Activated T-helper 1 cell treated with anti-CD3 and anti-CD28 coated beads, Interleukin-12 subunit alpha, Interleukin-12 subunit beta, Interleukin-2, Interleukin-4 antibody, amounts not matched to agents 30 ng/mL and 10 ng/mL and 1 ng/mL, durations not matched to agents 14 hours and 24 hours and 36 hours (primary cell): Measurements from ENCODE around the gene TMBIM6. TPM values are rescaled to one million over a fixed set of nuclear protein-coding genes. Genes with fewer than 3 reads are reported as not detected.

ENCODE experiments used
- DNase-seq: peaks from one replicate; pipeline ENCODE4 v3.0.0; 2021; ENCODE audit warnings: low spot score
- H3K27ac Mint-ChIP-seq: one replicate; pipeline ENCODE4 v1.8.0; 2021; ENCODE audit warnings: mild to moderate bottlenecking, mixed read lengths
- H3K27me3 Mint-ChIP-seq: one replicate; pipeline ENCODE4 v1.8.0; 2022; ENCODE audit warnings: mild to moderate bottlenecking, moderate library complexity, mixed read lengths; ENCODE audit not compliant: insufficient read depth
- H3K36me3 Mint-ChIP-seq: one replicate; pipeline ENCODE4 v1.8.0; 2021; ENCODE audit warnings: low read depth, mixed read lengths
- H3K4me1 Mint-ChIP-seq: one replicate; pipeline ENCODE4 v1.8.0; 2021; ENCODE audit warnings: low read depth, mixed read lengths
- H3K4me3 Mint-ChIP-seq: one replicate; pipeline ENCODE4 v1.8.0; 2021; ENCODE audit warnings: mild to moderate bottlenecking, moderate library complexity, mixed read lengths
- H3K9me3 Mint-ChIP-seq: one replicate; pipeline ENCODE4 v1.8.0; 2021; ENCODE audit warnings: mixed read lengths
- intact Hi-C: fragments of 100-400 bp; cut with micrococcal nuclease; formaldehyde crosslinking; loops from one replicate; pipeline ENCODE4 v1.15.1; 2024
- total RNA-seq: library from RNA; stranded (reverse); gene quantifications from 2 replicates; pipeline ENCODE4 v1.2.3, GENCODE V29; 2022

TMBIM6 gene
- total RNA-seq, result 382 and 393 TPM in 2 replicates

GRCh38 chr12:49740930-49741881, at the start of gene TMBIM6:
TMBIM6 (plus strand) TSS chr12:49741557; CDS start chr12:49752494, 10,937 bp downstream.
- DNase-seq, result peak; percentile 99
- peak within 1 kb of the TSS; percentile 86 for H3K4me3 Mint-ChIP-seq
- no peaks in the 10 kb centered on the region for H3K9me3 Mint-ChIP-seq
- peak within 1 kb of the TSS; percentile 94 for H3K27ac Mint-ChIP-seq
- peaks cover 19% of the 10 kb centered on the region for H3K36me3 Mint-ChIP-seq
- peaks cover 4% of the 10 kb centered on the region for H3K27me3 Mint-ChIP-seq
- peaks cover 30% of the 10 kb centered on the region for H3K4me1 Mint-ChIP-seq
- intact Hi-C loops, result loop anchor here (1.0 to 5.0 kb wide), 14 partner anchors 9 to 610 kb away; partner anchors contain the start of genes BCDIN3D, FMNL3, MCRS1 and NCKAP5L

- H3K9me3 Mint-ChIP-seq, result no peaks in the 10 kb centered on the region
- intact Hi-C loops, result no loop called here
- H3K27ac Mint-ChIP-seq, result no peak overlapping the region
- no peak overlapping the region for H3K4me3 Mint-ChIP-seq
- peaks cover 35% of the 10 kb centered on the region for H3K4me1 Mint-ChIP-seq
- DNase-seq, result no peak
- H3K36me3 Mint-ChIP-seq, result peaks cover 2% of the 10 kb centered on the region
- peaks cover 2% of the 10 kb centered on the region for H3K27me3 Mint-ChIP-seq
Observed at GRCh38 chr12:49692851-49693250, 48.5 kb upstream of the TMBIM6 start.

GRCh38 chr12:49693931-49694444, 47.4 kb upstream of the TMBIM6 start:
- Mint-ChIP-seq H3K4me1 (peaks cover 39% of the 10 kb centered on the region), H3K27ac (no peak overlapping the region), H3K27me3 (peaks cover 2% of the 10 kb centered on the region), H3K36me3 (peaks cover 2% of the 10 kb centered on the region), H3K4me3 (no peak overlapping the region), H3K9me3 (no peaks in the 10 kb centered on the region)
- no peak for DNase-seq
- intact Hi-C loops, result no loop called here

GRCh38 chr12:49696723-49697122, 44.6 kb upstream of the TMBIM6 start:
- peaks cover 2% of the 10 kb centered on the region for H3K27me3 Mint-ChIP-seq
- H3K4me3 Mint-ChIP-seq, result no peak overlapping the region
- DNase-seq, result no peak
- no peak overlapping the region for H3K27ac Mint-ChIP-seq
- H3K4me1 Mint-ChIP-seq, result peaks cover 41% of the 10 kb centered on the region
- peaks cover 5% of the 10 kb centered on the region for H3K36me3 Mint-ChIP-seq
- intact Hi-C loops, result no loop called here
- no peaks in the 10 kb centered on the region for H3K9me3 Mint-ChIP-seq

- Mint-ChIP-seq H3K9me3 (no peaks in the 10 kb centered on the region), H3K36me3 (peaks cover 9% of the 10 kb centered on the region), H3K4me3 (no peak overlapping the region), H3K27ac (no peak overlapping the region), H3K4me1 (peaks cover 50% of the 10 kb centered on the region), H3K27me3 (peaks cover 2% of the 10 kb centered on the region)
- DNase-seq, result no peak
- intact Hi-C loops, result loop anchor here (2.0 kb wide), 3 partner anchors 43 to 53 kb away; partner anchors contain the start of gene TMBIM6
Observed at GRCh38 chr12:49697808-49698207, 43.5 kb upstream of the TMBIM6 start.

GRCh38 chr12:49698619-49699545, 42.5 kb upstream of the TMBIM6 start:
- Mint-ChIP-seq H3K9me3 (no peaks in the 10 kb centered on the region), H3K27me3 (peaks cover 2% of the 10 kb centered on the region), H3K36me3 (peaks cover 12% of the 10 kb centered on the region), H3K4me3 (peak overlapping the region; percentile 67), H3K27ac (peak overlapping the region; percentile 83), H3K4me1 (peaks cover 61% of the 10 kb centered on the region)
- intact Hi-C loops, result loop anchor here (1.0 to 2.0 kb wide), 6 partner anchors 8 to 54 kb away; partner anchors contain the start of genes FMNL3 and TMBIM6
- peak; percentile 21 for DNase-seq

GRCh38 chr12:49702009-49702408, 39.3 kb upstream of the TMBIM6 start:
- intact Hi-C loops, result no loop called here
- Mint-ChIP-seq H3K27me3 (no peaks in the 10 kb centered on the region), H3K27ac (no peak overlapping the region), H3K36me3 (peaks cover 14% of the 10 kb centered on the region), H3K4me1 (peaks cover 75% of the 10 kb centered on the region), H3K9me3 (no peaks in the 10 kb centered on the region), H3K4me3 (no peak overlapping the region)
- no peak for DNase-seq

GRCh38 chr12:49702676-49703215, 38.6 kb upstream of the TMBIM6 start:
- intact Hi-C loops, result loop anchor here (1.0 kb wide), 1 partner anchor 39 kb away; no protein-coding TSS in a partner anchor

GRCh38 chr12:49703647-49704137, 37.7 kb upstream of the TMBIM6 start:
- Mint-ChIP-seq H3K4me1 (peaks cover 68% of the 10 kb centered on the region), H3K36me3 (peaks cover 14% of the 10 kb centered on the region), H3K27me3 (no peaks in the 10 kb centered on the region), H3K4me3 (peak overlapping the region; percentile 69), H3K27ac (peak overlapping the region; percentile 81), H3K9me3 (no peaks in the 10 kb centered on the region)
- intact Hi-C loops, result loop anchor here (1.0 kb wide), 1 partner anchor 40 kb away; no protein-coding TSS in a partner anchor
- DNase-seq, result peak; percentile 45

More at GRCh38 chr12:49702676-49703215, 38.6 kb upstream of the TMBIM6 start:
- no peaks in the 10 kb centered on the region for H3K27me3 Mint-ChIP-seq
- H3K4me1 Mint-ChIP-seq, result peaks cover 74% of the 10 kb centered on the region
- H3K36me3 Mint-ChIP-seq, result peaks cover 14% of the 10 kb centered on the region
- peak overlapping the region; percentile 37 for H3K4me3 Mint-ChIP-seq
- H3K27ac Mint-ChIP-seq, result no peak overlapping the region
- no peaks in the 10 kb centered on the region for H3K9me3 Mint-ChIP-seq
- no peak for DNase-seq

GRCh38 chr12:49705479-49706134, 35.8 kb upstream of the TMBIM6 start:
- DNase-seq, result no peak
- H3K36me3 Mint-ChIP-seq, result peaks cover 12% of the 10 kb centered on the region
- no peaks in the 10 kb centered on the region for H3K9me3 Mint-ChIP-seq
- H3K27ac Mint-ChIP-seq, result peak overlapping the region; percentile 80
- peak overlapping the region; percentile 96 for H3K4me3 Mint-ChIP-seq
- peaks cover 11% of the 10 kb centered on the region for H3K27me3 Mint-ChIP-seq
- intact Hi-C loops, result loop anchor here (5.0 kb wide), 1 partner anchor 348 kb away; no protein-coding TSS in a partner anchor
- peaks cover 54% of the 10 kb centered on the region for H3K4me1 Mint-ChIP-seq

GRCh38 chr12:49706351-49707127, 34.8 kb upstream of the TMBIM6 start:
- Mint-ChIP-seq H3K36me3 (peaks cover 12% of the 10 kb centered on the region), H3K27me3 (peaks cover 20% of the 10 kb centered on the region), H3K27ac (peak overlapping the region; percentile 89), H3K9me3 (no peaks in the 10 kb centered on the region), H3K4me1 (peaks cover 53% of the 10 kb centered on the region), H3K4me3 (peak overlapping the region; percentile 96)
- intact Hi-C loops, result loop anchor here (1.0 to 5.0 kb wide), 7 partner anchors 7 to 349 kb away; partner anchors contain the start of genes MCRS1 and TMBIM6
- DNase-seq, result peak; percentile 16
